ENCODE measurements around the gene MICALL1. TPM values are rescaled to one million over a fixed set of nuclear protein-coding genes. Genes with fewer than 3 reads are reported as not detected.

MICALL1 gene
- total and polyA plus RNA-seq, 7 donors = 8.4 to 109 (median 23.9) TPM

DNA sequence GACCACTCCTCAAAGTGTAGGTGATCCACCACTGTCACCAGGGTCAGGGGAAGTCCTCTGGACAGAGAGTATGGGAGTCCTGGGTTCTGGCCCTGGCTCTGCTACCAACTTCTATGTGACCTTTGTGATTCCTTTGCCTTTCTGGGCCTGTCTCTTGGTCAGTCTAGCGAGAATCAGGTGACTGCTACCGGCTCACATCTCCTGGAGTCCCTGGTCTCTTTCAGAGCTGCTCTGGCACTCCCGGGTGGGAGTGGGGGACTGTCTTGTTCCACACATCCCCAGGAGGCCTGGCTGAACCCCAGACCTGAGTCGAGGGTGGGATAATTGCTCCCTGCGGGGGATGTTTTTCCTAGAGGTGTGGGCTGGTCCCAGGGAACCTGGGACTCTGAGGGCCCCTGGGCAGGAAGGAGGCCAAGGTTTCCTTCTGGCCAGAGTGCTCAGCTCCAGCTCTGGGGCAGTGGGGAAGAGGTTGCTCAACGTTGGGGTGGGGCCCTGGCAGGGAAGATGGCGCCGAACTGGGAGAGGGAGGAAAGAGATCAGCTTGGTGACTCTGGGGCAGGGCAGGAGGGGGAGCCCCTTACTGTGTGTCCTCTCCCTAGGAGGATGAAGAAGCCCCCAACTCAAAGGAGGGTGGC is 76.2 kb downstream of the MICALL1 start:
- Histone ChIP-seq H3K4me3 (peak overlapping the region; percentile 25 to 42 (median 31)), H3K4me1 (no peaks in the 10 kb centered on the region), H3K27me3 (no peaks in the 10 kb centered on the region), H3K36me3 (no peaks in the 10 kb centered on the region), H3K27ac (peak overlapping the region; percentile 5 to 57 (median 47)), H3K9me3 (no peaks in the 10 kb centered on the region)
- TF ChIP-seq POLR2A (IDR thresholded peaks at IDR 0.05) (no peak), EP300 (IDR thresholded peaks at IDR 0.05) (no peak), POLR2AphosphoS5 (IDR thresholded peaks at IDR 0.05) (no peak), CTCF (IDR thresholded peaks at IDR 0.05) (no peak)
- WGBS, 2 donors = 83 to 88% methylated on average over 8 of the region's 8 CpGs
- no peak for DNase-seq
- intact Hi-C loops (cut with DNase I) = no loop called here

DNA sequence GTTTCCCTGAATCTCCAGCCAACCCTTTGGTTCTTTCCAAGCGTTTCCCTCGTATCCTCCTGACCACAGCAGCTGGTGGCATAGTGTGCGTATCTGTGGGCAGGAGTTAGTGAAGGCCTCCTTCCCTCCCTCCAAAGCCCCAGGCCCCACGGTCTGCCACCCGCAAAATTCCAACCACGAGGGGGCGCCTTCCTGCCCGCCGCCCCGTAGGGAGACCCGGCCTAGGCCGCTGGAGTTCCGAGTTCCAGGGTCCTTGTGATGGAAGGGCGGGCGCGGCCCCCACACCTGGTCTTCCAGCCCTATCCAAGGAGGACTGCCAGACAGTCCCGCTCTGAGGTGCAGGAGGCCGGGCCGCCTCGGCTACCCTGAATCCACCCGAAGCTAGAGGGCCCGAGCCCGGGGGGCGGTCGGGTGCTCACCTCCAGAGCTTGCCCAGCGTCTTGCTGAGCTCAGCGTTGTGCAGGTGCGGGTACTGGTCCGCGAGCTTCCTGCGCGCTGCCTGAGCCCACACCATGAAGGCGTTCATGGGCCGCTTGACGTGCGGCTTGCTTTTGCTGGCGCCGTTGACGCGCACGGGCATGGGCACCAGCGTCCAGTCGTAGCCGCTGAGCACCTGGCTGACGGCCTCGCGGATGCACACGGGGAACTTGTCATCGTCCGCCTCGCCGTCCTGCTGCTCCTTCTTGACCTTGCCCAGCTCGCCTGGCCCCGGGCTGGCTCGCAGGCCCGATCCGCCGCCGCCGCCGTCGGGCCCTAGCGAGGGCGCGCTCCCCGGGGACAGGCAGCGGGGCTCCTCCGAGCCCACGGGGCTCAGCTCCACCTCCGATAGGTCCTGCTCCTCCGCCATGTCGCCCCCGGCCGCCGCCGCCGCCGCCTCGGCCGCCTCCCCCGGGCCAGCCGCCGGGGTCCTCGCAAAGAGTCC is 77.1 kb downstream of the MICALL1 start:
- WGBS, 2 donors = 80 to 91% methylated on average over 84 of the region's 84 CpGs
- Histone ChIP-seq H3K9me3 (no peaks in the 10 kb centered on the region), H3K4me1 (no peaks in the 10 kb centered on the region), H3K27me3 (no peaks in the 10 kb centered on the region), H3K36me3 (no peaks in the 10 kb centered on the region), H3K4me3 (peak overlapping the region; percentile 25 to 42 (median 31)), H3K27ac (peak overlapping the region; percentile 5 to 57 (median 56))
- TF ChIP-seq POLR2AphosphoS5 (IDR thresholded peaks at IDR 0.05) = no peak
- TF ChIP-seq CTCF (IDR thresholded peaks at IDR 0.05) = peak in 1 of 4 experiments; percentile 27
- no peak for TF ChIP-seq POLR2A (IDR thresholded peaks at IDR 0.05)
- TF ChIP-seq EP300 (IDR thresholded peaks at IDR 0.05) = no peak
- no peak for DNase-seq
- intact Hi-C loops (cut with DNase I) = no loop called here

DNA sequence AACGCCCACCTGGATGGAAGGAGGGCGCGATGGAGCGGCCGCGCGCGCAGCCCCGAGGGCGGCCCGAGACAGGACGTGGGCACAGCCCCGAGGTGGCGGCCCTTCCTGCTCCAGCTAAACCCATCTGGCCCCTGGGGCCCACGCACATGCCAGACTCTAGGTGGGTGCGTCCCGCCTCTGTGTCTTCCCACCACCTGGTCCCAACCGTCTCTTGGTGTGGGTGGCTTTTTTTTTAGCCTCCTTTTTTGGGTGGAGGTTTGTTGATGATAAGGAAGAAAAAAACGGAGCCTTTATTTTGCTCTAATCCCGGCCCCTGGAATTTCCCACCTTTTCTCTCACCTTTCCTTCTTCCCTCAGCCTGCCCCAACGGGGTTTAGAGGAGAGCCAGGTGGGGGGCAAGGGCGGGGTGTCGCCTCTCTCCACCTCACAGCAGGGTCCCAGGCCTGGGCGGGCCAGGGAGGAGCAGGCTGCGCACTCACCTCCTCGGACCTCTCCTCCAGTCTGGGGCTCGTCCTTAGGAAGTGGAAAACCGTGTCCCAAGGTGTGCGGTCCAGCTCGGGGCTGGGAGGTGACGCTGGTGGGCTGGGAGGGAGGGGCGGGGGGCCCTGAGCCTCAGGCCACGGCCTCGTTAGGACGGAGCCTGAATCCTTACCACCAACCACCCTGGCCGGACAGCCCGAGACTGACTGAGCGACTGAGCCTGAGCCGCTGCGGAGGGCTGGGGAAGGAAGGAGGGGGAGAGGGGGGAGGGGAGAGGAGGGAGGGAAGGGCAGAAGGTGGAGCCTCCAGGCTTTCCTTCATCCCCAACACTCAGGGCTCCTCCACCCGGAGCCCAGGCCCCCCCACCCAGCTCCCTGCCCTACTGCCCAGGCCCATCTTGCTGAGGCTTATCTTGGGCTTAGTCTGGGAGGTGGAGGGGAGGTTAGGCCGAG is 78.0 kb downstream of the MICALL1 start, which contains the start of gene SOX10:
TSS of gene SOX10 (minus strand) at position 696 of the 932 bp plus-strand sequence. CDS start 771 bp downstream, outside the sequence.
- Histone ChIP-seq H3K9me3 (no peaks in the 10 kb centered on the region), H3K27me3 (no peaks in the 10 kb centered on the region), H3K27ac (peak within 1 kb of the TSS; percentile 21 to 65 (median 57)), H3K4me3 (peak within 1 kb of the TSS; percentile 25 to 42 (median 31)), H3K4me1 (no peaks in the 10 kb centered on the region), H3K36me3 (no peaks in the 10 kb centered on the region)
- no peak for DNase-seq
- 83 to 88% methylated on average over 42 of the region's 42 CpGs for WGBS, 2 donors
- intact Hi-C loops (cut with DNase I) = no loop called here
- TF ChIP-seq POLR2A (IDR thresholded peaks at IDR 0.05) = no peak
- peak in 3 of 4 donors; percentile 23 to 85 (median 83) for TF ChIP-seq POLR2AphosphoS5 (IDR thresholded peaks at IDR 0.05)

GRCh38 chr22:37985050-37985585 is 79.0 kb downstream of the MICALL1 start:
- H3K27ac ChIP-seq = peak overlapping the region; percentile 21 to 65 (median 40)
- 90 to 92% methylated on average over 9 of the region's 9 CpGs for WGBS, 2 donors
- no peaks in the 10 kb centered on the region for H3K9me3 ChIP-seq
- no peaks in the 10 kb centered on the region for H3K27me3 ChIP-seq
- peak overlapping the region in 2 of 4 donors; percentile 19 to 25 for H3K4me3 ChIP-seq
- no peak for DNase-seq
- no peaks in the 10 kb centered on the region for H3K4me1 ChIP-seq
- H3K36me3 ChIP-seq = no peaks in the 10 kb centered on the region
- intact Hi-C loops (cut with DNase I) = no loop called here
- TF ChIP-seq POLR2AphosphoS5 (IDR thresholded peaks at IDR 0.05) (no peak), POLR2A (IDR thresholded peaks at IDR 0.05) (no peak), EP300 (IDR thresholded peaks at IDR 0.05) (no peak), CTCF (IDR thresholded peaks at IDR 0.05) (no peak)

All from sigmoid colon (tissue), 7 donors.